Stimulated activated CD8-positive, alpha-beta memory T cell treated with anti-CD3 and anti-CD28 coated beads, Interleukin-15, amount 100 ng/mL, for 4 hours (primary cell): ENCODE results near the gene WDR45B.

Experiments
- DNase-seq, 2 donors: peaks; one replicate each; pipeline ENCODE4 v3.0.0-alpha.2; 2020; ENCODE audit warnings: low read depth in 2 of 2

WDR45B gene

DNA sequence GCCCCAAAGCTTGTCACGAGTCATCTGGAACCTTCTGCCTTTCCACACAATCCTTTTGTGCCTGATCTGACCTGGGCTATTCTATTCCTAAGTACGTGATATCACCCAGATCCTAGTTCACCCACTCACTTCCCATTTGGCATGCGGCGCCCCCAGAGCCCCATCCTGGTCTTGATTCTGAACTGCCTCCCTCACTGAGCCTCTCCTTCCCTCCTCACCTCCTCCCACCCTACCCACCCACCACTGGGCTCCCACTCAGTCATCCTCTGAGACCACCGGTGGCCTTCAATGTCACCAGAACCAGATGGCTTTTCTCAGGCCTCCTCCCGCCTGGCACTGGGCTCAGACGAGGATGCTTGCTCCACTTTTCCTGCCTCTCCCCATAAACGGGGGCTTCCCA lies 18.5 kb downstream of the WDR45B start:
- DNase-seq = no peak

DNA sequence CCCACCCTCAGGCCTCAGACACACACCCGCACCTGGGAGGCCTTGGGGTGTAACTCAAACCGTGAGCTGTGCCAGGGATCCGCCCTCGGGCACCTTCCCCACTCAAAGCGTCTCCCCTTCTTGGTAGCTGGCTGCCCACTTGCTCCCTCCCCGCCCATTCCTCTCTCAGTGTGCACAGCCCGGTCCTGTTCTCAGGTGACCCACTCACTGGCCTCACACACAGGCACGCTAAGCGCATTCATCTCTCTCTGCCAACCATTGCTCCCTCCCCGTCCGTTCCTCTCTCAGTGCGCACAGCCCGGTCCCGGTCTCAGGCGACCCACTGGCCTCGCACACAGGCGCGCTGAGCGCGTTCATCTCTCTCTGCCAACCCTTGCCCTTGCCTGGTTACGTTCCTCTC lies 20.8 kb downstream of the WDR45B start:
- DNase-seq = no peak

DNA sequence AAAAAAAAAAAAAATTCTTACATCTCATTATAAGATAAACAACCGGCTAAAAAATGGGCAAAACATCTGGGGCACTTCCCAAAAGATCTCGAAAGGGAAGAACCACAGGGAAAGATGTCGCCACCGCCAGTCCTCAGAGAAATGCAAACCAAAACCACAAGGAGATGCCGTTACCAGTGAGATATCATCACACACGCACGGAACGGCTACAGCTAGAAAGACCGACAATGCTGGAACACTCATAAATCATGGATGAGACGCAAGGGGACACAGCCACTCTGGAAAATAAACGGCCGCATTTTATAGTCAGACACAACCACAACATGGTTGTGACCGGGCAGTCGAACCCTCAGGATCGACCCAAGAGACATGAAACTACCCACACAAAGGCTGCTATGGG lies 24.5 kb downstream of the WDR45B start:
- no peak for DNase-seq

DNA sequence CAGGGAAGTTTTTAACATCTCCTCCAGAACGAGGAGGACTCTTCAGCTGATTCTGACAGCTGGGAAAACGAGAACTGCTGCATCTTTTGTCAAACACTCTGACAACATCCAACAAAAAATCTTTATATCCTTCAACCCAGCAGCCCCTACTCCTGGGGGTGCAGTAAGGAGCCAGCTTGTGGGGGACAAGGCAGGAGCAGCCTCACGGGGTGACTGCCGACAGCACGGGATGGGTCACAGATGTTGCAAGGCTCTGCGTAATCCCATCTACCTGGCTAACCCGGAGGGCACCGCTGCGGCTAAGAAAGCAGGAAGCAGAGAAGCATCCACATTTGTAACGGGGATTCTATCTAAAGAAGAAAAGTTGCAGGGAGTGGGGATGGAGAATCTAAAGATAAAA lies 28.6 kb downstream of the WDR45B start:
- no peak for DNase-seq

DNA sequence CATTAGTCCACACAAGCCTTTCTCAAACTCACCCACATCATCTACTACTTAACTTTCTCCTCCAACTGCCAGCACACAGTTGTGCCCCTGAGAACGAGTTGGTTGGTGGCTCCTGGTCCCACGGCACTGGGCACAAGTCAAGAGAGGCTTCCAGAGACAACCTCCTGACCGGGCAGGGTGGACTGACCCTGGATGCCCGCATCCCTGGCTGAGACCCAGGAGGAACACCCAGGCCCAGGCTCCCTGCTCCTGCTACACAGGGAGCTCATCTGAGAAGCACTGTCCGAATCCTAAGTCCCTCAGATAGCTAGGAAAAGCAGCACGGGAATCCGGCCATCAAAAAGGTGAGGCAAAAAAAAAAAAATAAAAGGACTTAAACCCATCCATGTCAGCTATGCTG lies 29.0 kb downstream of the WDR45B start:
- DNase-seq = no peak

- no peak for DNase-seq
Measured at GRCh38 chr17:82616021-82616711, 32.1 kb downstream of the WDR45B start.

DNA sequence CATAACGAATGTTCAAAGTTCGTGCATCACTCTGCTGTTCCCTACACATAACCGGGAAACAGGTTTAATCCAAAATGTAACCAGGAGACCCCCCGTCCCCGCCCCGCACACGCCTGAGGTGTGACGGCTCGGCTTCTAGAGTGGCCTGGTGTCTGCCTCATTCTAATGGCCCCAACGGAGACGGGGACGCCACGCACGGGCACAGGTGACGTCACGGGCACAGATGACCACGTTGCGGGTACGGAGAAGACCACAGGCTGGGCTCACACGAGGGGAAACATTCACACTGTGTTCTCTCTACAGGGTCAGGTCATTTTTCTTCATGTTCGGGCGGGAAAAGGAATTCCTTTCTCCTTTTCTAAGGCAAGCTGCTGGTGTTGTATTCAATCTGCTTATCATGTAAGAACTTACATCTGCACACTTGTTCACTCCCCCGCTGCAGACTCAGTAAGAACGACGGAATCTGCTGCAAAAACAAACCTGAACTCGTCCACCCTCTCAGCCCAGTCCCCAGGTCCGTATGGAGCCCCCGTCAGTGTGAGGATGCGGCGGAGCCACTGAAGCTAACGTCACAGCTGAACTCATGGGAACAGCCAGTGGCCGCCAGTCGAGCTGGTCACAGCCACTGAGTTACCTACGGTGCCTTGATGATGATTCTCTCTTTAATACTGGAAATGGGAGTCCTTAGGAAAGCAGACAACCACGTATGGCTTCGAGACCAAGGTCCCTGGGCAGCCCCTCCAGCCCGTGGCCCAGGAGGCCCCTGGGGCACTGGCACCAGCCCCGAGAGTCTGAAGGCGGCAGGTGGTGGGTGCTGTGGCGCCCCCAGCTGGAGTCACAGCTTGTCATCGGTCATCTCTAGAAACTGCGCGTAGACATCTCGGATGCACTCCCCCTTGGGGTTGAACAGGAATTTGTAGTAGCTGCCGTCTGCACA lies 32.9 kb downstream of the WDR45B start:
- no peak for DNase-seq

DNA sequence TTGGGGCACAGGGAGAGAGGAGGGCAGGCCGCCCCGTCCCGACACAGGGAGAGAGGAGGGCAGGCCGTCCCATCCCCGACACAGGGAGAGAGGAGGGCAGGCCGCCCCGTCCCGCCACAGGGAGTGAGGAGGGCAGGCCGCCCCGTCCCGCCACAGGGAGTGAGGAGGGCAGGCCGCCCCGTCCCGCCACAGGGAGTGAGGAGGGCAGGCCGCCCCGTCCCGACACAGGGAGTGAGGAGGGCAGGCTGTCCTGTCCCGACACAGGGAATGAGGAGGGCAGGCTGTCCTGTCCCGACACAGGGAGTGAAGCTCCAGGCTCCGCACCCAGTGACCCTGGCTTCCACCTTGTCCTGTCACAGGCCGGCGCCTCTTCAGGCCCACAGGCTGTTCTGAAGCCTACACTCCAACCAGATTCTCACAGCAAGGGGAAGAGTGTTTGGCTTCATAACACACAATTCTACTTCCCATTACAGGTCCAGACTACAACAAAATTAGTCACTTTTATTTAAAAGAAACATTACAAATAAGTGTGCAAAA lies 34.1 kb downstream of the WDR45B start:
- DNase-seq = no peak

DNA sequence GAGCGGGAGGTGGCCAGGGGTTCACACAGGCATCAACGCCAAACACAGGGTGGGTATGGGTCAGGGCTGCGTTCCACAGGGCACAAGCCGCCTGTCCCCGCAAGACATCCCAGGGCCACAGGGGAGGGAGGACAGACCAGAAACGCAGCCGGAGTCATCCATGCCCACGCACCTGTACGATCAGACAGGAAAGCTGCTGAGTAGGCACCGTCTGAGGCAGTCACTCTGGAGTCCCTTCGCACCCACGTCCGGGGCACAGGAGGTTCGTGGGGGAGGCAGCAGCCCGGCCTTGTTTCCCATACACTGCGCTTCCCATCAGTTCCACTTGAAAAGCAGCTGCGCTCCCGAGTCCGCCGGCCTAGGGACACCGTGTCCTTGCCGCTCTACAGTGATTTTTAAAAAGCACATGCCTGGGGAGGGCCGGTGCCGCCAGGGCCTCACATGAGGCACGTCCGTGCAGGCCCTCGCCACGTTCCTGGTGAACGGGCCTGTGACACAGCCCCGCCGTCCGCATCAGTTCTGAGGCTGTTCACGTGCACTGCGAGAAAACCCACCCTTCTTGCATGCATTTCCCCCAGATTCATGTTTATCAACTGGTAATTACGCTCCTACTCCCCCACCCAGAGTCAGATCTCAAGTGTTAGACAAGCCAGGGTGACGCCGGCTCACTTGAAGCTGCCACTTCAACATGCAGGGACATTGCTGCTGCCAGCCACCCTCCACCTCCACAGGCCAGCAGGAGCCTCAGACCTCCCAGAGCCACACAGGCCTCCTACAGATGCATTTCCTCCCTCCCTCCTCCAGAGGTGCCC lies 34.8 kb downstream of the WDR45B start:
- no peak for DNase-seq

DNA sequence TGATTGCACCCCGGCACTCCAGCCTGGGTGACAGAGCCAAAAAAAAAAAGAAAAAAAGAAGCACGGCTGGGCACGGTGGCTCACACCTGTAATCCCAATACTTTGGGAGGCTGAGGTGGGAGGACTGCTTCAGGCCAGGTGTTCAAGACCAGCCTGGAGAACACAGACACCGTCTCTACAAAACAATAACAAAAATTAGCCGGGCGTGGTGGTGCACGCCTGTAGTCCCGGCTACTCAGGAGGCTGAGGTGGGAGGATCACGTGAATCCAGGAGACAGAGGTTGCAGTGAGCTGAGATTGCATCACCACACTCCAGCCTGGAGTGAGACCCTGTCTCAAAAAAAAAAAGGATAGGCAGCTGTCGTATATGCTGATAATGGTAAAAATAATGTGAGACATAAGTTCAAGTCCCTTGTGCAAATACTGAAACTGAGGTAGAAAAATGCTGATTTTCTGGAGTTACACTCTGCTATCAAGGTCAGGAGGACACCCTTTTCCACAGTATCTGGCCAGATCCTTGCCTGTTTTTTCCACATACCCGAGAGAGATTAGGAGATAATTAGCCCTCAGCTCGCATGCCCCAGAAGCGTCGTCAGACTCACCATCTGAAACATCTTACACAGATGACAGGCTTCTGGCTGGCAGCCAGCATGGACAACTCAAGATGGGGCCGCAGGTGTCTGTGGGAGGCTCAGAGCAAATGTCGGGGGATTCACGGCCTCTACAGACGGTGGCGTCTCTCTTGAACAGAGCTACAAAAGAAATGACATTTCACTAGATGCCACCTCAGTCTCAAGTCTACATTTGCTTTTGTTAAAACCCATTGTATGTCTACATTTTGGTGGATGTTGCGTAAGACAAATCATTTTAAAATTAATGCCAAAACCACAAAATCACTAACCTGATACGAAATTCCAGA lies 36.8 kb downstream of the WDR45B start:
- no peak for DNase-seq

- no peak for DNase-seq
Measured at GRCh38 chr17:82609655-82610054, 38.6 kb downstream of the WDR45B start.

DNA sequence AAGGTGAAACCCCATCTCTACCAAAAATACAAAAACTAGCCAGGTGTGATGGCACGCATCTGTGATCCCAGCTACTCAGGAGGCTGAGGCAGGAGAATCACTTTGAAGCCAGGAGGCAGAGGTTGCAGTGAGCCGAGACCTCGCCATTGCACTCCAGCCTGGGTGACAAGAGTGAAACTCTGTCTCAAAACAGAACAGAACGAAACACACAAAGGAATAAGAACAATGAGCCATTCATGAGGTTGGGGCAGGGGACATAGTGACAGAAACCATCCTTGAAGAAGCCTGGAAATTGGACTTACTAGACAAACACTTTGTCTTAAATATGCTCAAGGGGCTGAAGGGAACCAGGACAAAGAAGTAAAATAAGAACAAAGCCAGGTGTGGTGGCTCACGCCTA lies 39.4 kb downstream of the WDR45B start:
- DNase-seq = no peak

DNA sequence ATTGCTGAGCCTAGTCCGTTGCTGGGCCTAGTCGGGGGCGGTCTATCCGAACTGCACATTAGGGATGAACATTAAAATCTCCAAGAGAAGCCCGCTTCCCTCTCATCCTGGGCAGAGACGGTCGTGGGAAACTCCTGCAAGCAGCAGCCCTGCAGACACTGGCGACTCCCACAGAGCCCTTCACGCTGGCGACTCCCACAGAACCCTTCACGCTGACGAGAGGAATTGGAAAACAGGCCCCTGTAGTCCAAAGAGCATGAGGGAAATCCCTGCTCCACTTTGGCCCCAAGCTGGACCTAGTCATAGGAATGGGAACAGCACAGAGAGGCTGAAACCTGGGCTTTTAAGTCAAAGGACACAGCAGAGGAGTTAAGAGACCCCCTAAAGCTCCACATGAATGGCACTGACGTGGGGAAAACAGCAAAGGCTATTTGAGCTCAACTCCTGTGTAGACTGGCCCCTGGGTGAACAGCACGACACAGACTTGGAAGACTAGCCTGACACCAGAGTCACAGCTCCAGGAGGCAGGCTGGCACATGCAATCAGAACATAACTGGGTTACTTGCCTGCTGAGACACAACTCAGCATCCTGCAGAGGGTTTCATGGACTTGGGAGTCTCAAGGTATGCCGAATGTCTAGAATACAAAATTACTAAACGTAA lies 42.2 kb downstream of the WDR45B start:
- DNase-seq = no peak

DNA sequence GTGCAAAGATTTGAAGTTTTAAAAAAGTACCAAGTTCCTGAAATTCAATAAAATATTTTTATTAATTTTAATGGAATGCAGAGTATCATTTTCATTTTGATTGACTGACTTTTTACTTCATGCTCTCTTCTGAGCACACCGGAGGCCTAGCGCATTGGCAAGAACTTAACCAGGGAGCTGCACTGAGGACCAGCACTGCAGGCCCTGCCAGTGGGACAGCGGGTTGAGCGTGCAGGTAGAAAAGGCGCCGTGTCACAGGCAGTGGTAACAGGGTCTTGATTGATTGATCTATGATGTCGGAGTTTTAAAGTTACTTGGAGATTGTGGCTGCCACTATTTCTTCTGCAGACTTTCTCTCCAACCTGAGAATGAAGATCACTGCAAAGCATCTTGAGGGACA lies 43.7 kb downstream of the WDR45B start:
- no peak for DNase-seq

- no peak for DNase-seq
Measured at GRCh38 chr17:82603981-82604448, 44.2 kb downstream of the WDR45B start.

GRCh38 chr17:82602986-82603710 lies 45.1 kb downstream of the WDR45B start:
- DNase-seq = no peak

DNA sequence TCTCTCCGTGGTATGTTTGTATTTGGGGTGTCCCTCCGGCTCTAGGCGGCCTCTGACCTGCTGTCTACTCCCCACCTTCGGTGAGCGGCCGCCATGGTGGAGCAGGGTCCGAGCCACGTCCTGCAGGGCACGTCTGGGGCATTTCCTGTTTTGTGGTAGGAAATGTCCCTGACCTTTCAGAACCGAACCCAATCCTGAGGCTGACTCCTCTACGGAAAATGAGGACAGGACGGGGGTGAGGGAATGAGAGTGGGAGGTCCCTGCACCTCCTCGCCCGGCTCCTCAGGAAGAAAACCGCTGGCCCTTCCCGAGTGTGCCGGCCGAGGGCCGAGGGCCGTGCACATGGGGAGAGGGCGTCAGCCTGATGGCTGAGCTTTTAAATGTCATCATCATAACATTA lies 45.8 kb downstream of the WDR45B start:
- no peak for DNase-seq

DNA sequence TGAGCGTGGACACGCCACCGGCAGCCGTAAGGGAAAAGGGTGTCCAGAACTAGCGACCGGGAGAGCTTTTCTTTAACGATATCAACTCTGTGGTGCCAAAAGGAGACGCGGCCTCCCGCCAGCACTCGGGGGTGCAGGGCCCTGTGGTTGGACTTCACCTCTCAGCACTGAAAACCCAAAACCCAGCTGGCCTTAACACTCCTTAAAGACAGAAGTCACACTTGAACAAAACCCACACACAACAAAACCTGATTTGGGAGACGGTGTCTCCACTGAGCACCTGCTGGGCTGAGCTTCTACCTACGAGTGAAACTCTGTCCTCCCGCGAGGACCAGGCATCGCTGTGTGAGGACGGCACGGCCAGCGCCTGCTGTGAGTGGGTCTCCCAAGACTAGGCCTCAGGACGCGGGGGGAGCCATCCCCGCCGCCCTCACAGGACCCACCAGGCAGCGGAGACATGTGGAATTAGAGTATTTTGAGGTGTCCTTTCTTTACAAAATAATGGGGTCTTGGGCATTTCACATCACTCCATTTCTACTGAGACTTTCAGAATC lies 46.7 kb downstream of the WDR45B start:
- DNase-seq = no peak

DNA sequence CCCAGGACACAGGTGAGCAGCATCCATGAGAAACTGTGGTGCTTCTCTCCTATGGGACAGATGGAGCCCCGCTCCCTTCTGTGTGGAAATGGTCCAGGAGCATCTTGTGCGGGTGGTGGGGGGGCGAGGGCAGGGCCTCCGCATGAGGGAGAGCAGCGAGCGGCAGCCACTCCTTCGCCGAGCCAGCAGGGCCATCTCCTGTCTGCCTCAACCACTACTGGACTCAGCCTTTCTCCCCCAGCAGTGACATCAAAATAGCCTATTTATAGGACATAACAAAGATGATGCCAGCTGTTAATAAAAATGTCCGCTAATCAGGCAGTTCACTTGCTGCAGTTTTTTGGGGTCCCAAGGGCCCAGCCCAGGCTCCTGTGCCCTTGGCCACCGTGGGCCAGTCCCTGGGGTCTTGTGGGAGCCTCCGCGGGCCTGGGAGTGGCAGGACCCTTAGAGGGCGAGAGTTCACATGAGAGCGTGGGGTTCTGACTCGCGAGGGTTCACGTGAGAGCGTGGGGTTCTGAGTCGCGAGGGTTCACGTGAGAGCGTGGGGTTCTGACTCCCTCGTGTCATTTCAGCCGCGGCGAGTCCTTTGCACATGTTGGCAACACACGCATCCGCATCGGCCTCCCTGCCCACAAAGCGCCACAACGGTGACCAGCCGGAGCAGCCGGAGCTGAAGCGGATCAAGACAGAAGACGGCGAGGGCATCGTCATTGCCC lies 47.4 kb downstream of the WDR45B start:
- DNase-seq = no peak
